Ishikawa (cell line): ENCODE data around the gene KCNMB1.

ENCODE experiments used
- CEBPB ChIP-seq: IDR thresholded peaks from 2 replicates; pipeline ENCODE4 v1.6.1; 2012
- CREB1 ChIP-seq: IDR thresholded peaks from 2 replicates; pipeline ENCODE4 v1.6.1; 2012; ENCODE audit warnings: low read depth
- EGR1 ChIP-seq: IDR thresholded peaks from 2 replicates; pipeline ENCODE4 v1.6.1; 2012
- EP300 ChIP-seq: IDR thresholded peaks from 2 replicates; pipeline ENCODE4 v1.6.1; 2012; ENCODE audit warnings: borderline replicate concordance
- FOXM1 ChIP-seq: IDR thresholded peaks from 2 replicates; pipeline ENCODE4 v1.6.1; 2012; ENCODE audit warnings: low read depth, borderline replicate concordance
- MAX ChIP-seq: IDR thresholded peaks from 2 replicates; pipeline ENCODE4 v1.6.1; 2012
- RAD21 ChIP-seq: IDR thresholded peaks from 2 replicates; pipeline ENCODE4 v1.6.1; 2012; ENCODE audit warnings: low read depth
- REST ChIP-seq: IDR thresholded peaks from 2 replicates; pipeline ENCODE4 v1.6.1; 2012; ENCODE audit warnings: low read depth, mild to moderate bottlenecking
- TAF1 ChIP-seq: IDR thresholded peaks from 2 replicates; pipeline ENCODE4 v1.6.1; 2012; ENCODE audit warnings: low read depth, mild to moderate bottlenecking
- TCF12 ChIP-seq: IDR thresholded peaks from 2 replicates; pipeline ENCODE4 v1.6.1; 2012; ENCODE audit warnings: low read depth
- TEAD4 ChIP-seq: IDR thresholded peaks from 2 replicates; pipeline ENCODE4 v1.6.1; 2012
- USF1 ChIP-seq: IDR thresholded peaks from 2 replicates; pipeline ENCODE4 v1.6.1; 2012
- YY1 ChIP-seq: IDR thresholded peaks from 2 replicates; pipeline ENCODE4 v1.6.1; 2012; ENCODE audit warnings: low read depth
- ZBTB7A ChIP-seq: IDR thresholded peaks from 2 replicates; pipeline ENCODE4 v1.6.1; 2012; ENCODE audit warnings: low read depth

- TF ChIP-seq TAF1 (no peak), EGR1 (no peak), REST (no peak), CEBPB (no peak), FOXM1 (no peak), EP300 (no peak), YY1 (no peak), TEAD4 (no peak), USF1 (no peak), RAD21 (no peak), MAX (no peak), TCF12 (no peak), CREB1 (no peak), ZBTB7A (no peak)
Measured at GRCh38 chr5:170421826-170422225, 32.7 kb upstream of the KCNMB1 start.
